Measurements from ENCODE around the gene ATXN2. TPM values are rescaled to one million over a fixed set of nuclear protein-coding genes. Genes with fewer than 3 reads are reported as not detected.

The ATXN2 gene
- total and polyA plus RNA-seq, 9 of the 15 experiments (the other 6 are each of a cell fraction or from before 2014, with no cell fraction given) = 16.8 to 67.8 (median 29.3) TPM

DNA sequence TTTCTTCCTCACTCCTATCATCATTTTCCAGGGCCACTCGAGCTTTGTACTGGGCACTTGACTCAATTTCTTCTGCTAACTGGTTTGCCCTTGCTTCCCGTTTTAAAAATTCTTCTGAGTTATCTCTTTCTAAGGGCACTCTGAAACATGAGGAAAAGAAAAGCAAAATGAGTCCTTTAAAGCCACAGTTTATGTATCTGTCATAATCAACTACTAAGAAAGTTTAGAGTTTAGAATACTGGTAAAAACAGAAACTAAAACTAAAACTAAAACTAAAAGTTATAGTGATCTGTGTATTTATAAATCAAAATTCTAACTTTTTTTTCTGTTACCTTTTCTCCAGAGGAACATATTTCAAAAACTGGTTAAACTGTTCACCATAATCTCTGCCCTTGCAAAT, 79.2 kb downstream of the ATXN2 start:
- Histone ChIP-seq H3K79me2 (ENCODE audit: control insufficient read depth, insufficient read depth, low read length) (no peaks in the 10 kb centered on the region), H3K4me3 (no peak overlapping the region), H2AFZ (ENCODE audit: low read depth, low read length) (no peak overlapping the region), H3K9me3 (replicated peaks; ENCODE audit: control insufficient read depth, insufficient read depth, low read depth, low read length) (no peaks in the 10 kb centered on the region), H3K27me3 (ENCODE audit: control insufficient read depth in 2 of 2, insufficient read depth in 2 of 2, low read length in 2 of 2) (no peaks in the 10 kb centered on the region), H3K4me2 (ENCODE audit: insufficient read depth, low read length) (no peak overlapping the region), H3K36me3 (ENCODE audit: control insufficient read depth, insufficient read depth, low read length) (peaks cover 94% of the 10 kb centered on the region), H3K9me1 (ENCODE audit: control insufficient read depth, insufficient read depth, low read length) (no peaks in the 10 kb centered on the region), H4K20me1 (replicated peaks; ENCODE audit: control insufficient read depth, insufficient read depth, low read length) (no peaks in the 10 kb centered on the region), H3K4me1 (replicated peaks in 1 of 2; ENCODE audit: control insufficient read depth in 2 of 2, insufficient read depth in 2 of 2, low read length in 2 of 2) (no peaks in the 10 kb centered on the region), H3K27ac (ENCODE audit: extremely low read depth, low read depth, low read length) (no peak overlapping the region), H3K9ac (ENCODE audit: insufficient read depth in 1 of 2, low read depth in 2 of 2, low read length in 2 of 2) (no peak overlapping the region)
- CTCF ChIA-PET (ENCODE audit: low intra/inter-chr PET ratio) = no interaction called here
- intact Hi-C loops (cut with micrococcal nuclease) (loop anchor here (10.0 kb wide), 1 partner anchor 155 kb away; no protein-coding TSS in a partner anchor), in situ Hi-C loops (cut with MboI) (no loop called here)
- POLR2A ChIA-PET = interaction anchor here (0.7 to 1.1 kb wide), 4 partner anchors 9 to 19 kb away, joined by 3 to 4 read pairs (median 3); no protein-coding TSS in a partner anchor
- BruUV-seq (replicated peaks) = no TSS peak
- TF ChIP-seq ZNF41 (CRISPR knock-in tag; conservative IDR thresholded peaks at IDR 0.05) (no peak), HMG20B (CRISPR knock-in tag; IDR thresholded peaks at IDR 0.05) (no peak), FOXA1 (IDR thresholded peaks at IDR 0.05; ENCODE audit: borderline replicate concordance) (no peak), SMARCC2 (IDR thresholded peaks at IDR 0.05; ENCODE audit: low read depth) (no peak), NFE2 (IDR thresholded peaks at IDR 0.05; ENCODE audit: low read depth) (no peak), ZNF778 (CRISPR knock-in tag; IDR thresholded peaks at IDR 0.05) (no peak), KAT2B (IDR thresholded peaks at IDR 0.05; ENCODE audit: low read depth, low read length) (no peak)
- TF ChIP-seq, protein P1, sequence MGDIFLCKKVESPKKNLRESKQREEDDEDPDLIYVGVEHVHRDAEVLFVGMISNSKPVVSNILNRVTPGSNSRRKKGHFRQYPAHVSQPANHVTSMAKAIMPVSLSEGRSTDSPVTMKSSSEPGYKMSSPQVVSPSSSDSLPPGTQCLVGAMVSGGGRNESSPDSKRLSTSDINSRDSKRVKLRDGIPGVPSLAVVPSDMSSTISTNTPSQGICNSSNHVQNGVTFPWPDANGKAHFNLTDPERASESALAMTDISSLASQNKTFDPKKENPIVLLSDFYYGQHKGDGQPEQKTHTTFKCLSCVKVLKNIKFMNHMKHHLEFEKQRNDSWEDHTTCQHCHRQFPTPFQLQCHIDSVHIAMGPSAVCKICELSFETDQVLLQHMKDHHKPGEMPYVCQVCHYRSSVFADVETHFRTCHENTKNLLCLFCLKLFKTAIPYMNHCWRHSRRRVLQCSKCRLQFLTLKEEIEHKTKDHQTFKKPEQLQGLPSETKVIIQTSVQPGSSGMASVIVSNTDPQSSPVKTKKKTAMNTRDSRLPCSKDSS (IDR thresholded peaks at IDR 0.05; ENCODE audit: low read depth, partially characterized antibody) = no peak
- 76% methylated on average over 2 of the region's 2 CpGs for WGBS (ENCODE audit: insufficient coverage, low coverage, missing lambda C conversion rate)
- FAIRE-seq (no peak), DNase-seq (ENCODE audit: extremely low read depth in 1 of 4, low spot score in 3 of 4) (no peak), ATAC-seq (no peak)

Measured in K562 (cell line).